DOHH2 (cell line): ENCODE measurements around the gene L3MBTL1.

Experiments
- EZH2phosphoT487 ChIP-seq: fragments of 200-600 bp; sonication (generic); IDR thresholded peaks from 2 replicates; pipeline ENCODE4 v1.6.1; 2017; ENCODE audit warnings: borderline replicate concordance, mild to moderate bottlenecking, antibody characterized with exemption, low read length, moderate library complexity, mixed read lengths
- TF ChIP-seq, protein P1 (sequence below): fragments of 200-600 bp; sonication (generic); IDR thresholded peaks from one replicate; pipeline ENCODE4 v1.5.1; 2014; ENCODE audit warnings: antibody characterized with exemption, mild to moderate bottlenecking, low read depth, low read length; ENCODE audit not compliant: poor library complexity, severe bottlenecking

DNA sequence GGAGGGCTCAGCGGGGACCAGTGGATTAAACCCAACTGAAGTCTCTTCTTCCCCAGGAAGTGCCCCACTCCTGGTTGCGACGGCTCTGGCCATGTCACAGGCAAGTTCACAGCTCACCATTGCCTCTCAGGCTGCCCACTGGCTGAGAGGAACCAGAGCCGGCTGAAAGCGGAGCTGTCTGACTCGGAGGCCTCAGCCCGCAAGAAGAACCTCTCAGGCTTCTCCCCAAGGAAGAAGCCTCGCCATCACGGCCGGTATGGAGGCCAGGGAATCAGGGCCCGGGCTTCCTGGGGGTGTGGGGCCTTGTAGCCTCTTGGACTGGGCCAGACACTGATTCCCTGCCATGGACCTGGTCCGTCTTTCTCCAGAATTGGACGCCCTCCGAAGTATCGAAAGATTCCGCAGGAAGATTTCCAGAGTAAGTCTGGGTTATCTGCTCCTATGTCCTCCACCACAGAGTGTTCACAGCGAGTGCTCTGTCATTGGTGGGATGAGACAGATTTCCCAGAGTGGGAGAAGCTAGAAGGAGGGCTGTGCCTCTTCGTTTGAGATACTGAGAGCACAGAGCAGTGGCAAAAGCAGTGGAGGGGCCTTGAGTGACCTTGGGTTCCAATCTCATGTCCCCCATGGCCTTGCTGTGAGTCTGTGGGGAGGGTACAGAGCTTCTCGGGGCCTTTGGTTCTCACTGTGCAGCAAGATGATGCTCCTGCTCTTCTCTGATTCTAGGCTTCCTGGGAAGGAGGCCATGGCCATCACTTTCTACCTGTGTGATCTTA, 28.7 kb downstream of the L3MBTL1 start:
- TF ChIP-seq, protein P1, sequence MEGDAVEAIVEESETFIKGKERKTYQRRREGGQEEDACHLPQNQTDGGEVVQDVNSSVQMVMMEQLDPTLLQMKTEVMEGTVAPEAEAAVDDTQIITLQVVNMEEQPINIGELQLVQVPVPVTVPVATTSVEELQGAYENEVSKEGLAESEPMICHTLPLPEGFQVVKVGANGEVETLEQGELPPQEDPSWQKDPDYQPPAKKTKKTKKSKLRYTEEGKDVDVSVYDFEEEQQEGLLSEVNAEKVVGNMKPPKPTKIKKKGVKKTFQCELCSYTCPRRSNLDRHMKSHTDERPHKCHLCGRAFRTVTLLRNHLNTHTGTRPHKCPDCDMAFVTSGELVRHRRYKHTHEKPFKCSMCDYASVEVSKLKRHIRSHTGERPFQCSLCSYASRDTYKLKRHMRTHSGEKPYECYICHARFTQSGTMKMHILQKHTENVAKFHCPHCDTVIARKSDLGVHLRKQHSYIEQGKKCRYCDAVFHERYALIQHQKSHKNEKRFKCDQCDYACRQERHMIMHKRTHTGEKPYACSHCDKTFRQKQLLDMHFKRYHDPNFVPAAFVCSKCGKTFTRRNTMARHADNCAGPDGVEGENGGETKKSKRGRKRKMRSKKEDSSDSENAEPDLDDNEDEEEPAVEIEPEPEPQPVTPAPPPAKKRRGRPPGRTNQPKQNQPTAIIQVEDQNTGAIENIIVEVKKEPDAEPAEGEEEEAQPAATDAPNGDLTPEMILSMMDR: no peak
- no peak for TF ChIP-seq EZH2phosphoT487
